Tibial nerve (tissue), 3 donors: ENCODE results near the gene SPINT2.

ENCODE experiments used
- POLR2A ChIP-seq, 2 donors: fragments of 450-650 bp; IDR thresholded peaks; one replicate each; pipeline ENCODE4 v1.6.1; 2017; ENCODE audit warnings: antibody characterized with exemption in 2 of 2, mild to moderate bottlenecking in 2 of 2, moderate library complexity in 2 of 2
- TF ChIP-seq, protein P1 (sequence below), 5 experiments: fragments of 200-600 bp in 3 of 5; fragments of 450-650 bp in 2 of 5; sonication (generic) in 3 of 5; IDR thresholded peaks; one replicate each; pipeline ENCODE4 v1.5.1; 2016 to 2019; ENCODE audit warnings: antibody characterized with exemption in 5 of 5, mild to moderate bottlenecking in 3 of 5, moderate library complexity in 2 of 5

DNA sequence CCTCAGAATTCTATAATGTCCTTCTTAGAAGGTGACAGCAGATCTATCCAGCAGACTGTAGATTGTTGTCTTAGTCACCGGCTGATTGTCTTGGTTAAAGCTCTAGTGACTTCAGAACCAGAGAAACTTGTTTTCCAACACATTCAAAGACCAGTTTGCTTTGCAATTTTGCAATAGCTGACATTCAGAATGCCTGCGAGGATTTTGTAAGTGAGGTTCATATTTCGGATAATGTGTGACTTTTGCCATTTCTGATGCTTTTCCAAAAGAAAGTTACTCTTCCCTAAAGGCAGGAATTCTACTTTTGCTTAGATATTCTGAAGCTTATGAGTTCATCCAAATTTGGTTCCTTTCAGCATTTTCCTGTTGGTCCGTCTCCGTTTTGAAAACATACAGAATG lies 13.2 kb downstream of the SPINT2 start:
- TF ChIP-seq POLR2A (IDR thresholded peaks at IDR 0.05): no peak
- TF ChIP-seq, protein P1, sequence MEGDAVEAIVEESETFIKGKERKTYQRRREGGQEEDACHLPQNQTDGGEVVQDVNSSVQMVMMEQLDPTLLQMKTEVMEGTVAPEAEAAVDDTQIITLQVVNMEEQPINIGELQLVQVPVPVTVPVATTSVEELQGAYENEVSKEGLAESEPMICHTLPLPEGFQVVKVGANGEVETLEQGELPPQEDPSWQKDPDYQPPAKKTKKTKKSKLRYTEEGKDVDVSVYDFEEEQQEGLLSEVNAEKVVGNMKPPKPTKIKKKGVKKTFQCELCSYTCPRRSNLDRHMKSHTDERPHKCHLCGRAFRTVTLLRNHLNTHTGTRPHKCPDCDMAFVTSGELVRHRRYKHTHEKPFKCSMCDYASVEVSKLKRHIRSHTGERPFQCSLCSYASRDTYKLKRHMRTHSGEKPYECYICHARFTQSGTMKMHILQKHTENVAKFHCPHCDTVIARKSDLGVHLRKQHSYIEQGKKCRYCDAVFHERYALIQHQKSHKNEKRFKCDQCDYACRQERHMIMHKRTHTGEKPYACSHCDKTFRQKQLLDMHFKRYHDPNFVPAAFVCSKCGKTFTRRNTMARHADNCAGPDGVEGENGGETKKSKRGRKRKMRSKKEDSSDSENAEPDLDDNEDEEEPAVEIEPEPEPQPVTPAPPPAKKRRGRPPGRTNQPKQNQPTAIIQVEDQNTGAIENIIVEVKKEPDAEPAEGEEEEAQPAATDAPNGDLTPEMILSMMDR (IDR thresholded peaks at IDR 0.05): no peak
